Measurements from ENCODE around the gene NPAS3.

NPAS3 gene

DNA sequence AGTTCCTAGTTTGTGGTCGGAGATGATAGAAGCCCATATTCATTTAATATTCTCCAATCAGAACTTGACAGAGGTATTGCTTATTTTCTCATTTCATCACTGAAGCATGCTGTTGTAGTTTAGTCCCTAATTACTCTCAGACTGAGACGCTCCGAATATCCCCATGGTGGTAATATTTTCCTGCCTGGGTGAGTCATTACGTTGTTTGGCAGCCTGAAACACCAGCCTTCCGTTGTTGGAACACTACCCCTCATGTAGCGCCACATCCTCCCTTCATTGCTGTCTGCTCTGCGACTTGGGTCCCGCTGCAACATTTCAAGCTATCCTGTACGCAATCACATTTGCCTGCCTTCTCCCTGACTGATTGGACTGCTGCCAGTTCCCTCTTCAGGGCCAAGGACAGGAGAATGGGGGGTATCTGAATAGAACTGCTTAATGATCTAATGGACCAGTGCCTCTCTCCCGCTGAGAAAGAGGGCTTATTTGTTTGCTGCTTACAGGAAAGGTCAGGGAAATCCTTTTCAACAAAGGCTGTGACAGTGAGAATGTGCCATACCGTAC, 369.1 kb downstream of the NPAS3 start:
- no peak for DNase-seq (ENCODE audit: low read depth)
- H3K4me3 ChIP-seq (ENCODE audit: low read depth, low read length), result no peak overlapping the region
- TF ChIP-seq, protein P1, sequence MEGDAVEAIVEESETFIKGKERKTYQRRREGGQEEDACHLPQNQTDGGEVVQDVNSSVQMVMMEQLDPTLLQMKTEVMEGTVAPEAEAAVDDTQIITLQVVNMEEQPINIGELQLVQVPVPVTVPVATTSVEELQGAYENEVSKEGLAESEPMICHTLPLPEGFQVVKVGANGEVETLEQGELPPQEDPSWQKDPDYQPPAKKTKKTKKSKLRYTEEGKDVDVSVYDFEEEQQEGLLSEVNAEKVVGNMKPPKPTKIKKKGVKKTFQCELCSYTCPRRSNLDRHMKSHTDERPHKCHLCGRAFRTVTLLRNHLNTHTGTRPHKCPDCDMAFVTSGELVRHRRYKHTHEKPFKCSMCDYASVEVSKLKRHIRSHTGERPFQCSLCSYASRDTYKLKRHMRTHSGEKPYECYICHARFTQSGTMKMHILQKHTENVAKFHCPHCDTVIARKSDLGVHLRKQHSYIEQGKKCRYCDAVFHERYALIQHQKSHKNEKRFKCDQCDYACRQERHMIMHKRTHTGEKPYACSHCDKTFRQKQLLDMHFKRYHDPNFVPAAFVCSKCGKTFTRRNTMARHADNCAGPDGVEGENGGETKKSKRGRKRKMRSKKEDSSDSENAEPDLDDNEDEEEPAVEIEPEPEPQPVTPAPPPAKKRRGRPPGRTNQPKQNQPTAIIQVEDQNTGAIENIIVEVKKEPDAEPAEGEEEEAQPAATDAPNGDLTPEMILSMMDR (IDR thresholded peaks at IDR 0.05; ENCODE audit: low read depth, low read length, missing control alignments), result no peak

DNA sequence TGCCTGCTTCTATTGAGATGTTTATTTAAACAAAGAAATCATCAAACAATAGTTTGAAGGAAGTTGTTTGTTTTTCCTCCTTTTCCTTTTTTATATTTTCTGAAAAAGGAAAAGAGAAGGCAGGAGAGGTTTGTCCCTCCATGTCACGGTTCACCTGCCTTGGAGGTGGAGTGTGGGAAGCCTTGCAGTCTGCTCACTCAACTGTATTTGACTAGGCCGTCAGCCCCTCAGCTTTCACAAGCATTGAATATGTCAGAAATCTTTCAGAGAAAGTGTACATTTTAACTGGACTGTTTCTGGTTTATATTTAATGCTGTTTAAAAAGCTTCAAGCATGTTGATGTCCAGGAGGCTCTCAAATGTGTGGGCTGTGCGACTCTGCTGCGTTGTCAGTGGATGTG, 370.4 kb downstream of the NPAS3 start:
- TF ChIP-seq, protein P1 (IDR thresholded peaks at IDR 0.05; ENCODE audit: low read depth, low read length, missing control alignments), result no peak
- no peak overlapping the region for H3K4me3 ChIP-seq (ENCODE audit: low read depth, low read length)
- no peak for DNase-seq (ENCODE audit: low read depth)

DNA sequence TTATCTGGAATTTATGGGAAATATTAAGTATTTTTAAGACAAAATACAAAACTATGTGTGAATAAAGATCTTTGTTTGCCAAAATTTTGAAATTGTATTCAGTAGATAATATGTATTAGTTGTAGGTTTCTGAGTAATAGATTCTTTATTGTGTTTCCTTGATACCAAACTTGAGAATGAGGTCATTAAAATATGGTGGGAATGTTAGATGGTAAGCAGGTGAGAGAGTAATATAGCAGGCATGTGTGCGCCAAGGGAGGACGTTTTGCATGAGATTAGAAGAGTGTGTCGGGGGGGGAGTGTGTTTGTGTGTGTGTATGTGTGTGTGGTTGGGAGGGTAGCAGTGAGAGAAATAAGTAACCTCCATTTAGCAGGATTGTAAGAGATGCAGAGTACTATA, 376.5 kb downstream of the NPAS3 start:
- TF ChIP-seq, protein P1 (IDR thresholded peaks at IDR 0.05; ENCODE audit: low read depth, low read length, missing control alignments), result no peak
- no peak for DNase-seq (ENCODE audit: low read depth)

DNA sequence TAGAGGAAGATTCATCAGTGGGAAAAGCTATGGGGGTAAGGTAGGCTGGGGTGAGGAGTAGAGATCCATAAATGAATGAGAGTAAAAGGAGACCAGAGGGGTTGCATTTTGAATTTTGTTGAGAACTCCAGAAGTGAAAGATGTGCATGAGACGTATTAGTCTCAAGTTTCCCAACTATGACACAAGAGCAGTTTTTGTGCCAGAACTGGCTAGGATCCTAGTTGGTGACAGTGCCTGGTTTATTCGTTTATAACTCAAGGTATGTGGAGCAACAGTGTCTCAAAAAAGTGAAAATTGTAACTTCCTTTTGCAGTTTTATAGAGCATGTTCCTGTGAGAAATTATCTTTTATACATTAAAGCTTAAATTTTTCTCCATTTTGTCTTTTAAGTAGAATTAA, 377.0 kb downstream of the NPAS3 start:
- TF ChIP-seq, protein P1 (IDR thresholded peaks at IDR 0.05; ENCODE audit: low read depth, low read length, missing control alignments), result no peak
- no peak overlapping the region for H3K4me3 ChIP-seq (ENCODE audit: low read depth, low read length)
- DNase-seq (ENCODE audit: low read depth), result no peak

More for the DNA sequence above, 376.5 kb downstream of the NPAS3 start:
- no peak overlapping the region for H3K4me3 ChIP-seq (ENCODE audit: low read depth, low read length)

DNA sequence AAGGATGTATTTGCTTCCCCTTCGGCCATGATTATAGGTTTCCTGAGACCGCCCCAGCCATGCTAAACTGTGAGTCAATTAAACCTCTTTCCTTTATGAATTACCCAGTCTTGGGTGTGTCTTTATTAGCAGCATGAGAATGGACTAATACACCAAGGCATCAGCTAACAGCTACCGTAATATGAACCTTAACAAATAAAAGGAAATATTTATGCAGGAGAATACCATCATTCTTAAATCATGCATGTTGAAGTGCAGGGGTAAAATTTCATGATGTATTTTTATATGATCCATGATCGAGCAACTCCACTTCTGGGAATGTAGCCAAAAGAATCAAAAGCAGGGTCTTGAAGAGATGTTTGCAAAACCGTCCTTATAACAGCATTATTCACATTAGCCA, 379.0 kb downstream of the NPAS3 start:
- no peak for DNase-seq (ENCODE audit: low read depth)
- TF ChIP-seq, protein P1 (IDR thresholded peaks at IDR 0.05; ENCODE audit: low read depth, low read length, missing control alignments), result no peak
- no peak overlapping the region for H3K4me3 ChIP-seq (ENCODE audit: low read depth, low read length)

DNA sequence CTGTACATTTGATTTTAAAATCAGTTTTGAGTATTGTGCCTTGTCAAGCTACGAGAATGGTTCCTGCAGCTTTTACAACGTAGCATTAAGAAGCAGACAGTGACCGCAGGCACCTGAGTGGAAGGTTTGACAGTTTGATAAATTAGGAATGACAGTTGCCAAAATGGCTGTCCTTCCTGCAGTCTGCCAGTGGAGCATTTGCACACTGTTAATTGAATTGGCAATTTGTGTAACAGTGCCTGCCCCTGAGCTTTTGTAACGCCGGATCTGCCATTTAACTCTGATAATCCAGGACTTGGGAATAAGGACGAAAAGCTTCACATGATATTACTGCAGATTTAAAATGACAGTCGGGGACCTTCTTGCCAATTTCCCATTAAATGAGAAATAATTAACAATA, 385.3 kb downstream of the NPAS3 start:
- TF ChIP-seq, protein P1 (IDR thresholded peaks at IDR 0.05; ENCODE audit: low read depth, low read length, missing control alignments), result no peak
- DNase-seq (ENCODE audit: low read depth), result no peak
- H3K4me3 ChIP-seq (ENCODE audit: low read depth, low read length), result no peak overlapping the region

DNA sequence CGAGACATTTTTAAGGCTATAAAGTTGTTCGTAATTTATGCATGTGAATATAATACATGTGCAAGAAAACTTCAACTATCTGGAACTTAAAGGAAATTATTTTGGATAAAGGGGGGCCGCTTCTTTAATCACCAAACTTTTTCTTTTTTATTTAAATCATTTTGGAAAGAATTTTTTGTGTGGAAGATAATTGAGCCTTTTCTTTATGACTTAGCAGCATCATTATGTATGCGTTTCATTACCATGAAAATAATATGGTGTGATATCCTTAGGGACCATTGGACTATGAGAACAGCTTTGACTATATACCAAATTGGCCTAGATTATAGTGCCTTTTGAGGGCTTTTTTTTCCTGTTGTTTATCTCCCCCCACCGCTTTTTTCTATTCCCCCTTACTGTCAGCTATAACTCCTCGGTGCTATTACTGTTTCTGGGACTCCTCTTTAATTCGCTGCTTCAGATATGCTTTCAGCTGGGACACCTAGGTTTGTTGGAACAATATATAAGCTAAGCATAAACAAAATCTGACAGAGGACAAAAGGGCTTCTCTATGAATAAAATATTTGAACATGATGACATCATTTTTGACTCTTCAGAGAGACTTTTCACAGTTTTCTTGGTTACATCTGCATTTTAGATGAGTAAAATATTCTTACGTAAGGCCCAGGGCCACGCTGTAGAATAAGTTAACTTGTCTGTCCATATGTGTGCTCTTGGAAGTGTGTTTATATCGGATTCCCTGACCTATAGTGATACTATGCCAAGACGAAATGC, 392.7 kb downstream of the NPAS3 start:
- H3K4me3 ChIP-seq (ENCODE audit: low read depth, low read length), result no peak overlapping the region
- TF ChIP-seq, protein P1 (IDR thresholded peaks at IDR 0.05; ENCODE audit: low read depth, low read length, missing control alignments), result no peak
- no peak for DNase-seq (ENCODE audit: low read depth)
